SH-SY5Y (cell line): ENCODE results near the gene DNAJC6.

ENCODE experiments used
- GATA2 ChIP-seq: IDR thresholded peaks from 2 replicates; pipeline ENCODE4 v1.6.1; 2011; ENCODE audit warnings: mild to moderate bottlenecking, low read depth, low read length
- GATA3 ChIP-seq: IDR thresholded peaks from 2 replicates; pipeline ENCODE4 v1.6.1; 2011; ENCODE audit warnings: low read depth, mild to moderate bottlenecking, low read length, moderate library complexity

DNA sequence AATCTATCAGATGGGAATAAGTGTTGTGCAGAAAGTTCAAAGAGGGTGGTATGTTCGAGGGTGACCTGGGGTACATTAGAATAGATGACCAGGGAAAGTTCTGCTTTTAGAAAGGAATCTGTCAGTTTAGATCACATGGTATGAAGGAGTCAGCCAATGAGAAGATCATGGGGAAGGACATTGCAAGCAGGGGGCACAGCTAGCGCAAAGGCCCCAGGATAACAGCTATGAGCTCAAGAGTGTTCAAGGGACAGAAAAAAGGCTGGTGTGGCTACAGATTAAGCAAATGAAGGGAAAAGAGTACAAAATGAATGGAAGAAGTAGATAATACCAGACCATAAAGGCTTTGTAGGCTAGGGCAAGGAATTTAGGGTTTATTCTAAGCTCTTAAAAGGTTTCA lies 119.7 kb downstream of the DNAJC6 start:
- TF ChIP-seq GATA3 (no peak), GATA2 (no peak)
